HepG2 (cell line): ENCODE measurements around the gene TTC39C. TPM values are rescaled to one million over a fixed set of nuclear protein-coding genes. Genes with fewer than 3 reads are reported as not detected.

Experiments
- JARID2 ChIP-seq: sonication (generic); formaldehyde crosslinking; IDR thresholded peaks from 2 replicates; pipeline ENCODE4 v1.8.1; 2023; ENCODE audit warnings: missing genetic modification reagents, inconsistent platforms; ENCODE audit not compliant: insufficient replicate concordance
- RFX5 ChIP-seq: IDR thresholded peaks from 2 replicates; pipeline ENCODE4 v1.6.1; 2011; ENCODE audit warnings: low read depth, low read length, improper control_type of control experiment
- SRSF4 ChIP-seq: fragments of 200-400 bp; formaldehyde crosslinking; IDR thresholded peaks from one replicate; pipeline ENCODE4 v1.6.1; 2018; ENCODE audit warnings: mild to moderate bottlenecking, low read depth, low read length, moderate library complexity; ENCODE audit not compliant: poor library complexity, severe bottlenecking
- TSC22D2 ChIP-seq: sonication (generic); formaldehyde crosslinking; IDR thresholded peaks from 2 replicates; pipeline ENCODE4 v1.5.1; 2020; ENCODE audit warnings: missing genetic modification reagents, mild to moderate bottlenecking, borderline replicate concordance
- ZKSCAN8 ChIP-seq: IDR thresholded peaks from 2 replicates; pipeline ENCODE4 v1.6.1; 2016; ENCODE audit warnings: borderline replicate concordance, missing genetic modification reagents, missing compliant biosample characterization
- ZNF337 ChIP-seq: sonication (generic); formaldehyde crosslinking; IDR thresholded peaks from 2 replicates; pipeline ENCODE4 v1.5.1; 2020; ENCODE audit warnings: missing genetic modification reagents, low read depth, mild to moderate bottlenecking, borderline replicate concordance
- ZNF432 ChIP-seq: sonication (generic); formaldehyde crosslinking; IDR thresholded peaks from 2 replicates; pipeline ENCODE4 v1.5.0; 2020; ENCODE audit warnings: missing genetic modification reagents, mild to moderate bottlenecking, borderline replicate concordance
- ZNF460 ChIP-seq: sonication (generic); formaldehyde crosslinking; IDR thresholded peaks from 2 replicates; pipeline ENCODE4 v1.5.1; 2020; ENCODE audit warnings: missing genetic modification reagents, mild to moderate bottlenecking, borderline replicate concordance
- ZNF552 ChIP-seq: sonication (generic); formaldehyde crosslinking; IDR thresholded peaks from 2 replicates; pipeline ENCODE4 v1.9.0; 2022; ENCODE audit warnings: missing genetic modification reagents, mild to moderate bottlenecking, borderline replicate concordance
- polyA plus RNA-seq, 8 experiments: library from polyadenylated mRNA; depleted of rRNA in 3 of 8; stranded (reverse) in 7 of 8; unstranded in 1 of 8; fragments of >200 nt; fragmentation: Illumina TruSeq in 4 of 8; extraction: Trizol in 4 of 8; gene quantifications; 2 replicates each; pipeline versions ENCODE4 v1.2.1 to v1.2.3, GENCODE V29; 2011 to 2016; ENCODE audit warnings: low read depth in 4 of 8, missing spikeins in 1 of 8, mixed read lengths in 1 of 8; ENCODE audit not compliant: insufficient read depth in 1 of 8
- total RNA-seq, 5 experiments: library from RNA; depleted of rRNA; stranded (reverse); fragments of >200 nt; fragmentation: Illumina TruSeq; extraction: Trizol; gene quantifications; 2 replicates each; pipeline ENCODE4 v1.2.3, GENCODE V29; 2016; ENCODE audit warnings: low read depth in 1 of 5
- TF ChIP-seq, protein P1 (sequence below): IDR thresholded peaks from 2 replicates; pipeline ENCODE4 v1.6.1; 2016; ENCODE audit warnings: mild to moderate bottlenecking, missing biosample characterization, missing genetic modification reagents
- TF ChIP-seq, protein P2 (sequence below): sonication (generic); formaldehyde crosslinking; IDR thresholded peaks from 2 replicates; pipeline ENCODE4 v1.8.0; 2022; ENCODE audit warnings: mild to moderate bottlenecking, missing genetic modification reagents, moderate library complexity
- TF ChIP-seq, protein P3 (sequence below): sonication (generic); formaldehyde crosslinking; IDR thresholded peaks from 2 replicates; pipeline ENCODE4 v1.5.1; 2020; ENCODE audit warnings: mild to moderate bottlenecking, missing genetic modification reagents, borderline replicate concordance
- TF ChIP-seq, protein P4 (sequence below): sonication (generic); formaldehyde crosslinking; IDR thresholded peaks from 2 replicates; pipeline ENCODE4 v1.5.1; 2020; ENCODE audit warnings: missing genetic modification reagents, mild to moderate bottlenecking, borderline replicate concordance

The TTC39C gene
- total and polyA plus RNA-seq, 2 of the 13 experiments (the other 11 are each of a cell fraction or from before 2014, with no cell fraction given): 19.1 to 25.9 TPM

DNA sequence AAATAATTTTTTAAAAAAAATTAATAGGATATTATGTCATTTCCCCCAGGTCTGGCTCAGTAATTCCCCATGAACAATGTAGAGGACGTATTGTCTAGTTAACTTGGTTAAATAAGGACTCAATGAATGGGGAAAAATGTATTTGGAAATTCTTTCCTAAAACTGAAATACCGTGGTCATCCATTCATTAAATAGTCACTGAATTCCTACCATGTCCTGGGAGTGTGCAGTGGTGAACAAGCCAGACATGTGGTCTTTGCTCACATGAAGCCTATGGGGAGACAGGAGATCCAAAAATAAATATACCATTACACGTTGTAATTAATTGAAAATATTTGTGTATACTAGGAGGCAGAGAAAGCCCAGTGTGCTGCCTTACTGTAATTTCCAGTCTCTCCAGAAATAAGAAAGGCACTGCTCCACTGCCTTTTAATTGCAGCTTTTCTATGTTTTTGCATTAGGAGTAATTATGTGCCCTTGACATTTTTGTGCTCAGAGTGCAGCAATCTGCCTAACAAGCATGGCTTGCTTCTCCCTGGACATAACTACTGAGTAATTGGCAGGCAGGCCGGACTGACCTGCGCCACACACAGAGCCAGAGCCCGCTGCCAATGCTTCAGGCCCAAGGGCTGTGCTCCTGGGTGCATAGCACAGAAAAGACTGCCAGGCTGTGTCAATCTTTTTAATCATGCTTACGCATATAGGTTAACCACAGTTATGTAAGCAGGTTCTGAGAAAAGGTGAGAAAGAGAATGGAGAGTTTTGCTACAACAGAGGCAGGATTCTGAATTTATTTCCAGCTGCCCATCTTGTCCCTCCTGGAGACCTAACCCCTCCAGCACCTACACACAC lies 22.2 kb upstream of the TTC39C start (continued):
- TF ChIP-seq, protein P1, sequence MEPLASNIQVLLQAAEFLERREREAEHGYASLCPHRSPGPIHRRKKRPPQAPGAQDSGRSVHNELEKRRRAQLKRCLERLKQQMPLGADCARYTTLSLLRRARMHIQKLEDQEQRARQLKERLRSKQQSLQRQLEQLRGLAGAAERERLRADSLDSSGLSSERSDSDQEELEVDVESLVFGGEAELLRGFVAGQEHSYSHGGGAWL (CRISPR knock-in tag): no peak
- TF ChIP-seq ZNF337 (CRISPR knock-in tag): no peak
- no peak for TF ChIP-seq JARID2 (CRISPR knock-in tag)
- TF ChIP-seq ZNF552 (CRISPR knock-in tag): no peak
- TF ChIP-seq ZNF432 (CRISPR knock-in tag): no peak
- no peak for TF ChIP-seq TSC22D2 (CRISPR knock-in tag)
- no peak for TF ChIP-seq ZKSCAN8 (CRISPR knock-in tag)
- no peak for TF ChIP-seq RFX5
- TF ChIP-seq, protein P2, sequence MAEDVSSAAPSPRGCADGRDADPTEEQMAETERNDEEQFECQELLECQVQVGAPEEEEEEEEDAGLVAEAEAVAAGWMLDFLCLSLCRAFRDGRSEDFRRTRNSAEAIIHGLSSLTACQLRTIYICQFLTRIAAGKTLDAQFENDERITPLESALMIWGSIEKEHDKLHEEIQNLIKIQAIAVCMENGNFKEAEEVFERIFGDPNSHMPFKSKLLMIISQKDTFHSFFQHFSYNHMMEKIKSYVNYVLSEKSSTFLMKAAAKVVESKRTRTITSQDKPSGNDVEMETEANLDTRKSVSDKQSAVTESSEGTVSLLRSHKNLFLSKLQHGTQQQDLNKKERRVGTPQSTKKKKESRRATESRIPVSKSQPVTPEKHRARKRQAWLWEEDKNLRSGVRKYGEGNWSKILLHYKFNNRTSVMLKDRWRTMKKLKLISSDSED: no peak
- no peak for TF ChIP-seq SRSF4
- TF ChIP-seq ZNF460 (CRISPR knock-in tag): no peak
- TF ChIP-seq, protein P3, sequence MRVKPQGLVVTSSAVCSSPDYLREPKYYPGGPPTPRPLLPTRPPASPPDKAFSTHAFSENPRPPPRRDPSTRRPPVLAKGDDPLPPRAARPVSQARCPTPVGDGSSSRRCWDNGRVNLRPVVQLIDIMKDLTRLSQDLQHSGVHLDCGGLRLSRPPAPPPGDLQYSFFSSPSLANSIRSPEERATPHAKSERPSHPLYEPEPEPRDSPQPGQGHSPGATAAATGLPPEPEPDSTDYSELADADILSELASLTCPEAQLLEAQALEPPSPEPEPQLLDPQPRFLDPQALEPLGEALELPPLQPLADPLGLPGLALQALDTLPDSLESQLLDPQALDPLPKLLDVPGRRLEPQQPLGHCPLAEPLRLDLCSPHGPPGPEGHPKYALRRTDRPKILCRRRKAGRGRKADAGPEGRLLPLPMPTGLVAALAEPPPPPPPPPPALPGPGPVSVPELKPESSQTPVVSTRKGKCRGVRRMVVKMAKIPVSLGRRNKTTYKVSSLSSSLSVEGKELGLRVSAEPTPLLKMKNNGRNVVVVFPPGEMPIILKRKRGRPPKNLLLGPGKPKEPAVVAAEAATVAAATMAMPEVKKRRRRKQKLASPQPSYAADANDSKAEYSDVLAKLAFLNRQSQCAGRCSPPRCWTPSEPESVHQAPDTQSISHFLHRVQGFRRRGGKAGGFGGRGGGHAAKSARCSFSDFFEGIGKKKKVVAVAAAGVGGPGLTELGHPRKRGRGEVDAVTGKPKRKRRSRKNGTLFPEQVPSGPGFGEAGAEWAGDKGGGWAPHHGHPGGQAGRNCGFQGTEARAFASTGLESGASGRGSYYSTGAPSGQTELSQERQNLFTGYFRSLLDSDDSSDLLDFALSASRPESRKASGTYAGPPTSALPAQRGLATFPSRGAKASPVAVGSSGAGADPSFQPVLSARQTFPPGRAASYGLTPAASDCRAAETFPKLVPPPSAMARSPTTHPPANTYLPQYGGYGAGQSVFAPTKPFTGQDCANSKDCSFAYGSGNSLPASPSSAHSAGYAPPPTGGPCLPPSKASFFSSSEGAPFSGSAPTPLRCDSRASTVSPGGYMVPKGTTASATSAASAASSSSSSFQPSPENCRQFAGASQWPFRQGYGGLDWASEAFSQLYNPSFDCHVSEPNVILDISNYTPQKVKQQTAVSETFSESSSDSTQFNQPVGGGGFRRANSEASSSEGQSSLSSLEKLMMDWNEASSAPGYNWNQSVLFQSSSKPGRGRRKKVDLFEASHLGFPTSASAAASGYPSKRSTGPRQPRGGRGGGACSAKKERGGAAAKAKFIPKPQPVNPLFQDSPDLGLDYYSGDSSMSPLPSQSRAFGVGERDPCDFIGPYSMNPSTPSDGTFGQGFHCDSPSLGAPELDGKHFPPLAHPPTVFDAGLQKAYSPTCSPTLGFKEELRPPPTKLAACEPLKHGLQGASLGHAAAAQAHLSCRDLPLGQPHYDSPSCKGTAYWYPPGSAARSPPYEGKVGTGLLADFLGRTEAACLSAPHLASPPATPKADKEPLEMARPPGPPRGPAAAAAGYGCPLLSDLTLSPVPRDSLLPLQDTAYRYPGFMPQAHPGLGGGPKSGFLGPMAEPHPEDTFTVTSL (CRISPR knock-in tag): no peak
- TF ChIP-seq, protein P4, sequence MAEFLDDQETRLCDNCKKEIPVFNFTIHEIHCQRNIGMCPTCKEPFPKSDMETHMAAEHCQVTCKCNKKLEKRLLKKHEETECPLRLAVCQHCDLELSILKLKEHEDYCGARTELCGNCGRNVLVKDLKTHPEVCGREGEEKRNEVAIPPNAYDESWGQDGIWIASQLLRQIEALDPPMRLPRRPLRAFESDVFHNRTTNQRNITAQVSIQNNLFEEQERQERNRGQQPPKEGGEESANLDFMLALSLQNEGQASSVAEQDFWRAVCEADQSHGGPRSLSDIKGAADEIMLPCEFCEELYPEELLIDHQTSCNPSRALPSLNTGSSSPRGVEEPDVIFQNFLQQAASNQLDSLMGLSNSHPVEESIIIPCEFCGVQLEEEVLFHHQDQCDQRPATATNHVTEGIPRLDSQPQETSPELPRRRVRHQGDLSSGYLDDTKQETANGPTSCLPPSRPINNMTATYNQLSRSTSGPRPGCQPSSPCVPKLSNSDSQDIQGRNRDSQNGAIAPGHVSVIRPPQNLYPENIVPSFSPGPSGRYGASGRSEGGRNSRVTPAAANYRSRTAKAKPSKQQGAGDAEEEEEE (CRISPR knock-in tag): no peak
